DND-41 (cell line): Measurements from ENCODE around the gene ARSH.

Experiments used
- ATAC-seq: fragments of 200-7000 bp; cut with Tn5 transposase; 3 replicates; pipeline ENCODE4 v1.9.1; 2021; ENCODE audit warnings: low read depth; ENCODE audit not compliant: insufficient read depth
- DNase-seq: peaks from one replicate; pipeline ENCODE4 v3.0.0-alpha.2; 2020
- H2AFZ ChIP-seq: 2 replicates; pipeline ENCODE4 v1.6.0; 2012; ENCODE audit warnings: low read depth, low read length
- H3K27ac ChIP-seq: 2 replicates; pipeline ENCODE4 v1.5.1; 2012; ENCODE audit warnings: low read length, inconsistent platforms
- H3K27me3 ChIP-seq: fragments of 200-600 bp; sonication (generic); 2 replicates; pipeline ENCODE4 v1.6.0; 2012; ENCODE audit warnings: low read length, mild to moderate bottlenecking, inconsistent platforms; ENCODE audit not compliant: insufficient read depth, poor library complexity
- H3K36me3 ChIP-seq: 2 replicates; pipeline ENCODE4 v1.5.1; 2012; ENCODE audit warnings: low read length, inconsistent platforms; ENCODE audit not compliant: insufficient read depth
- H3K4me1 ChIP-seq: 2 replicates; pipeline ENCODE4 v1.5.1; 2012; ENCODE audit warnings: mild to moderate bottlenecking, low read length; ENCODE audit not compliant: insufficient read depth
- H3K4me2 ChIP-seq: 2 replicates; pipeline ENCODE4 v1.6.0; 2012; ENCODE audit warnings: mild to moderate bottlenecking, moderate library complexity, low read length, inconsistent platforms; ENCODE audit not compliant: insufficient read depth
- H3K4me3 ChIP-seq, 2 experiments: fragments of 200-600 bp in 1 of 2; shearing (Covaris generic) in 1 of 2; 2 replicates each; pipeline ENCODE4 v1.5.1; 2012 to 2016; ENCODE audit warnings: inconsistent platforms in 2 of 2, low read length in 2 of 2, mild to moderate bottlenecking in 2 of 2, low read depth in 1 of 2, moderate library complexity in 1 of 2
- H3K79me2 ChIP-seq: 2 replicates; pipeline ENCODE4 v1.6.0; 2012; ENCODE audit warnings: low read length, inconsistent platforms; ENCODE audit not compliant: insufficient read depth
- H3K9ac ChIP-seq: 2 replicates; pipeline ENCODE4 v1.6.0; 2012; ENCODE audit warnings: low read depth, mild to moderate bottlenecking, inconsistent platforms, low read length, moderate library complexity
- H3K9me3 ChIP-seq: 2 replicates; pipeline ENCODE4 v1.5.1; 2012; ENCODE audit warnings: low read length, moderate library complexity, mild to moderate bottlenecking, inconsistent platforms; ENCODE audit not compliant: insufficient read depth, severe bottlenecking
- H4K20me1 ChIP-seq: 2 replicates; pipeline ENCODE4 v1.6.0; 2012; ENCODE audit warnings: low read length; ENCODE audit not compliant: insufficient read depth
- EZH2 ChIP-seq: IDR thresholded peaks from 3 replicates; pipeline ENCODE4 v1.6.1; 2012; ENCODE audit warnings: borderline replicate concordance, low read depth, mild to moderate bottlenecking, moderate library complexity, low read length, inconsistent platforms; ENCODE audit not compliant: severe bottlenecking
- TF ChIP-seq, protein P1 (sequence below): IDR thresholded peaks from 2 replicates; pipeline ENCODE4 v1.5.1; 2012; ENCODE audit warnings: borderline replicate concordance, low read length, moderate library complexity, mild to moderate bottlenecking; ENCODE audit not compliant: poor library complexity, severe bottlenecking; ENCODE audit errors: extremely low read depth

ARSH gene

DNA sequence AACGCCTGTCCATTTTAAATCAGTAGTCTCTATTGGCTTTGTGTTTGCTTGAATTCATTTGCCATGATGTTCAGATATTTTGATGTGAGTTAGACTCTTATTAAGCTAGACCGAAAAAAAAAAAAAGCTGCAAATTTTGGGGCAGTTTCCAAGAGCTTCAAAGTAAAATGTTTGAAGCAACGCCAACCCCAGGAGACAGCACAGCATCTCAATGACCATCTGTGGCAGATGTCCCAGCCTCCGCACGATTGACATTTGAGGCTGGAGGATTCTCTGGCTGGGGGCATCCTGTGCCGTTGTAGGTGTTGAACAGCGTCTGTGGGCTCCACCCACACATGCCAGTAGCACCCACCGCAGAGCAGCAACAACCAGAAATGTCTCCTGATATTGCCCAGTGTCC is 17.8 kb downstream of the ARSH start:
- no peaks in the 10 kb centered on the region for H3K36me3 ChIP-seq
- H3K4me1 ChIP-seq = no peaks in the 10 kb centered on the region
- H3K4me2 ChIP-seq = no peak overlapping the region
- H2AFZ ChIP-seq = no peak overlapping the region
- DNase-seq = no peak
- H3K27me3 ChIP-seq = no peaks in the 10 kb centered on the region
- TF ChIP-seq, protein P1, sequence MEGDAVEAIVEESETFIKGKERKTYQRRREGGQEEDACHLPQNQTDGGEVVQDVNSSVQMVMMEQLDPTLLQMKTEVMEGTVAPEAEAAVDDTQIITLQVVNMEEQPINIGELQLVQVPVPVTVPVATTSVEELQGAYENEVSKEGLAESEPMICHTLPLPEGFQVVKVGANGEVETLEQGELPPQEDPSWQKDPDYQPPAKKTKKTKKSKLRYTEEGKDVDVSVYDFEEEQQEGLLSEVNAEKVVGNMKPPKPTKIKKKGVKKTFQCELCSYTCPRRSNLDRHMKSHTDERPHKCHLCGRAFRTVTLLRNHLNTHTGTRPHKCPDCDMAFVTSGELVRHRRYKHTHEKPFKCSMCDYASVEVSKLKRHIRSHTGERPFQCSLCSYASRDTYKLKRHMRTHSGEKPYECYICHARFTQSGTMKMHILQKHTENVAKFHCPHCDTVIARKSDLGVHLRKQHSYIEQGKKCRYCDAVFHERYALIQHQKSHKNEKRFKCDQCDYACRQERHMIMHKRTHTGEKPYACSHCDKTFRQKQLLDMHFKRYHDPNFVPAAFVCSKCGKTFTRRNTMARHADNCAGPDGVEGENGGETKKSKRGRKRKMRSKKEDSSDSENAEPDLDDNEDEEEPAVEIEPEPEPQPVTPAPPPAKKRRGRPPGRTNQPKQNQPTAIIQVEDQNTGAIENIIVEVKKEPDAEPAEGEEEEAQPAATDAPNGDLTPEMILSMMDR = no peak
- no peak for TF ChIP-seq EZH2
- H3K79me2 ChIP-seq = no peaks in the 10 kb centered on the region
- no peak for ATAC-seq
- no peak overlapping the region for H3K9ac ChIP-seq
- H3K4me3 ChIP-seq = no peak overlapping the region
- H3K9me3 ChIP-seq = no peaks in the 10 kb centered on the region
- no peak overlapping the region for H3K27ac ChIP-seq
- no peaks in the 10 kb centered on the region for H4K20me1 ChIP-seq

DNA sequence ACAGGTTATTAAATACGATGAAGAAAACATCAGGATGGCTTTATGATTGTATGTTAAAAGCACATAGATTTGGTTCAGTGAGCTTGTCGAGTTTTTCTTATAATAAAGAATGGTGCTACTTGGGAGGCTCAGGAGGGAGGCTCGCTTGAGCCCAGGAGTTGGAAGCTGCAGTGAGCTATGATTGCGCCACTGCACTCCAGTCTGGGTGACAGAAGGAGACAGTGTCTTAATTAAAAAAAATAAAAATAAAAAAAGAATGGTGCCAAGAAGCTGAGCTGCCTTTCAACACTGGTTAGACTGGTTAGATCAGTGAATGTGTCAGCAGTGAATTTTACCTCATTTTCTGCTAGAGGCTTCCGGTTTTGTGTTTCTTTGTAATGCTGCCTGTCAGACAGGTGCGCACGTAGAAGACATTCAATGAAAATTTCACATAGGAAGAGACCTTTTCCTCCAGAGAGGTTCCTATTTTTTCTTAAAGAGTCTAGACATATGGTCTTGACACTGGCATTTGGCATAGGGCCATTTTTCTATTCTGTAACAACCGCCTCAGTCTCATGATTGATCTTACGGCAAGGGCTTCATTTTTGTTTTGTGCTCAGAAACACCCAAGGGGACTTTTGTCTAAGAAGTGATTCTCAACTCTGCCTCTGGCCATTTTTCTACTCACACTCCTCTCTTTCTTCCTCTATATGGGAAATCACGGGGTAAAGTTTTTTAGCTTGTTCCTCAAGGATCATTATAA is 19.9 kb downstream of the ARSH start:
- H3K4me2 ChIP-seq = no peak overlapping the region
- H3K27ac ChIP-seq = no peak overlapping the region
- DNase-seq (no peak), ATAC-seq (no peak)
- H4K20me1 ChIP-seq = no peaks in the 10 kb centered on the region
- H3K9ac ChIP-seq = no peak overlapping the region
- H3K79me2 ChIP-seq = no peaks in the 10 kb centered on the region
- H3K4me3 ChIP-seq = no peak overlapping the region
- H2AFZ ChIP-seq = no peak overlapping the region
- TF ChIP-seq, protein P1 = no peak
- no peak for TF ChIP-seq EZH2
- no peaks in the 10 kb centered on the region for H3K4me1 ChIP-seq
- H3K27me3 ChIP-seq = no peaks in the 10 kb centered on the region
- no peaks in the 10 kb centered on the region for H3K9me3 ChIP-seq
- H3K36me3 ChIP-seq = no peaks in the 10 kb centered on the region

GRCh38 chrX:3029129-3029528 is 22.8 kb downstream of the ARSH start:
- Histone ChIP-seq H3K27ac (no peak overlapping the region), H3K36me3 (no peaks in the 10 kb centered on the region), H3K4me3 (no peak overlapping the region), H2AFZ (no peak overlapping the region), H3K9ac (no peak overlapping the region), H4K20me1 (no peaks in the 10 kb centered on the region), H3K4me1 (no peaks in the 10 kb centered on the region), H3K9me3 (no peaks in the 10 kb centered on the region), H3K27me3 (no peaks in the 10 kb centered on the region), H3K4me2 (no peak overlapping the region), H3K79me2 (no peaks in the 10 kb centered on the region)
- DNase-seq (no peak), ATAC-seq (no peak)
- no peak for TF ChIP-seq EZH2
- TF ChIP-seq, protein P1 = no peak
